Measurements from ENCODE around the gene VSX2. TPM values are rescaled to one million over a fixed set of nuclear protein-coding genes. Genes with fewer than 3 reads are reported as not detected.

The VSX2 gene
- total RNA-seq, 1 experiment from 2014 or later, result not detected

DNA sequence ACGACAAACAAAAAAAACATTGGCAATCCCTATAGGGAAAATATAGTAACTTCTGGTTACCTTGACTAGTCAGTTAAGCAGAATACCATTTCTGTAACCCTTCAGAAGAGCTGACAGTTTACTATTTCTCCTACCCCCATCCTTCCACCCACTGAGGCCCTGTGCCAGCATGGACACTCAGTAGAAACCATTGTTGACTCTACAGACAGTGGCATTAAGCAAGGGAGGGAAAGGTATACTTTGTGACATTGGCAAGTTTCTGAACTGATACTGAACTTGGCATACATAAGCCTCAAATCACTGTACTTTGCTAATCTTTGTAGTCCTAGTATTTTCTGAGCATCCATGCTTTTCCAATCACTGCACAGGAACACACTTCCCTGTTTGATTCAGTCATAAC, 33.4 kb upstream of the VSX2 start:
- intact Hi-C loops (cut with micrococcal nuclease; ENCODE audit: unreplicated experiment), result loop anchor here (10.0 kb wide), 1 partner anchor 91 kb away; no protein-coding TSS in a partner anchor

DNA sequence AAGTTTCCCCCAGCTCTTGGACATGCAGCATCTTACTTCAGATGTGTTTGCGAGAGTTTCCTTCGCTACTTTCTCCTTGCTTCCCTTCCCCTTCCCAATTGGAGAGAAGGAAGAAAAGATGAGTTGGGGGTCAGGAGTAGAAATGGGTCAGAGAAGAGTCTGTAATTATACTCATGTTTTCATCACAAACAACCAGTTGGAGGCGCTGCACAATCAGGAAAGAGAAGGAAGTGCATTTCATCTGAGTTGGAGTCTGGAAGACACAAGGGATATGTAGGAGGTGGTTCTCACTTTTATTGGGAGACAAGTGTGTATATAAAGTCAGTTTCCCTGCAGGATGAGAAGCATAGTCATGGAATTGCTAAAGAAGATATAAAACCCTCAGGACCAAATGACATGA, 31.3 kb upstream of the VSX2 start:
- Mint-ChIP-seq H3K9me3 (ENCODE audit: low read depth, unreplicated experiment) (no peaks in the 10 kb centered on the region), H3K27ac (ENCODE audit: unreplicated experiment) (no peak overlapping the region), H3K4me1 (ENCODE audit: low read depth, unreplicated experiment) (no peaks in the 10 kb centered on the region), H3K36me3 (ENCODE audit: insufficient read depth, unreplicated experiment) (no peaks in the 10 kb centered on the region), H3K4me3 (ENCODE audit: low read depth, unreplicated experiment) (no peak overlapping the region), H3K27me3 (ENCODE audit: unreplicated experiment) (peaks cover 33% of the 10 kb centered on the region)
- BruUV-seq (replicated peaks), result no TSS peak
- DNase-seq, result no peak
- intact Hi-C loops (cut with micrococcal nuclease; ENCODE audit: unreplicated experiment), result loop anchor here (10.0 kb wide), 1 partner anchor 93 kb away; no protein-coding TSS in a partner anchor
- CTCF ChIA-PET, result no interaction called here
- TF ChIP-seq, protein P1, sequence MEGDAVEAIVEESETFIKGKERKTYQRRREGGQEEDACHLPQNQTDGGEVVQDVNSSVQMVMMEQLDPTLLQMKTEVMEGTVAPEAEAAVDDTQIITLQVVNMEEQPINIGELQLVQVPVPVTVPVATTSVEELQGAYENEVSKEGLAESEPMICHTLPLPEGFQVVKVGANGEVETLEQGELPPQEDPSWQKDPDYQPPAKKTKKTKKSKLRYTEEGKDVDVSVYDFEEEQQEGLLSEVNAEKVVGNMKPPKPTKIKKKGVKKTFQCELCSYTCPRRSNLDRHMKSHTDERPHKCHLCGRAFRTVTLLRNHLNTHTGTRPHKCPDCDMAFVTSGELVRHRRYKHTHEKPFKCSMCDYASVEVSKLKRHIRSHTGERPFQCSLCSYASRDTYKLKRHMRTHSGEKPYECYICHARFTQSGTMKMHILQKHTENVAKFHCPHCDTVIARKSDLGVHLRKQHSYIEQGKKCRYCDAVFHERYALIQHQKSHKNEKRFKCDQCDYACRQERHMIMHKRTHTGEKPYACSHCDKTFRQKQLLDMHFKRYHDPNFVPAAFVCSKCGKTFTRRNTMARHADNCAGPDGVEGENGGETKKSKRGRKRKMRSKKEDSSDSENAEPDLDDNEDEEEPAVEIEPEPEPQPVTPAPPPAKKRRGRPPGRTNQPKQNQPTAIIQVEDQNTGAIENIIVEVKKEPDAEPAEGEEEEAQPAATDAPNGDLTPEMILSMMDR (IDR thresholded peaks at IDR 0.05; ENCODE audit: unreplicated experiment), result no peak

More for the DNA sequence above, 33.4 kb upstream of the VSX2 start:
- no peaks in the 10 kb centered on the region for H3K4me1 Mint-ChIP-seq (ENCODE audit: low read depth, unreplicated experiment)
- peaks cover 23% of the 10 kb centered on the region for H3K27me3 Mint-ChIP-seq (ENCODE audit: unreplicated experiment)
- TF ChIP-seq, protein P1 (IDR thresholded peaks at IDR 0.05; ENCODE audit: unreplicated experiment), result no peak
- no peak overlapping the region for H3K27ac Mint-ChIP-seq (ENCODE audit: unreplicated experiment)
- H3K9me3 Mint-ChIP-seq (ENCODE audit: low read depth, unreplicated experiment), result no peaks in the 10 kb centered on the region
- CTCF ChIA-PET, result no interaction called here
- no peak for DNase-seq
- no TSS peak for BruUV-seq (replicated peaks)
- no peaks in the 10 kb centered on the region for H3K36me3 Mint-ChIP-seq (ENCODE audit: insufficient read depth, unreplicated experiment)
- no peak overlapping the region for H3K4me3 Mint-ChIP-seq (ENCODE audit: low read depth, unreplicated experiment)

DNA sequence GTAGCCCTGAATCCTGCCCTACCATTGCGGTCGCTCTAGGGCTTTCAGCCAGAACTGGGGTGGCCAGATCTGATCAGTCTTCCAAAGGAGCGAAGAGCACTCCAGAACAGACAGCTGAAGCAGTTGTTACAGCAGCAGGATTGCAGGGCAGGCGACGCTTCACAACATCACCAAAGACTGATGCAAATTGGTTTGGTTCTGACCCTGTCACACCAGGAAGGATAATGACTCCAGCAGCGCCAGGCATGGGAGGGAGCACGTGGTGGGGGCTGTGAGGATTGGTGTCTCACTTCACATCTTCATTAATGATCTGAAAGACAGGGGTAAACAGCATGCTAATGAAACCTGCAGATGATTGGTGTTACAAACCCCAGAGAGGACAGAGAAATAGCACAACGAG, 30.6 kb upstream of the VSX2 start:
- DNase-seq, result no peak
- intact Hi-C loops (cut with micrococcal nuclease; ENCODE audit: unreplicated experiment), result loop anchor here (10.0 kb wide), 1 partner anchor 94 kb away; no protein-coding TSS in a partner anchor
- Mint-ChIP-seq H3K36me3 (ENCODE audit: insufficient read depth, unreplicated experiment) (no peaks in the 10 kb centered on the region), H3K4me1 (ENCODE audit: low read depth, unreplicated experiment) (no peaks in the 10 kb centered on the region), H3K27ac (ENCODE audit: unreplicated experiment) (no peak overlapping the region), H3K27me3 (ENCODE audit: unreplicated experiment) (peaks cover 40% of the 10 kb centered on the region), H3K9me3 (ENCODE audit: low read depth, unreplicated experiment) (no peaks in the 10 kb centered on the region), H3K4me3 (ENCODE audit: low read depth, unreplicated experiment) (no peak overlapping the region)
- TF ChIP-seq, protein P1 (IDR thresholded peaks at IDR 0.05; ENCODE audit: unreplicated experiment), result no peak
- CTCF ChIA-PET, result interaction anchor here (0.6 to 1.5 kb wide), 2 partner anchors 10 to 669 kb away, joined by 3 read pairs; no protein-coding TSS in a partner anchor
- no TSS peak for BruUV-seq (replicated peaks)

DNA sequence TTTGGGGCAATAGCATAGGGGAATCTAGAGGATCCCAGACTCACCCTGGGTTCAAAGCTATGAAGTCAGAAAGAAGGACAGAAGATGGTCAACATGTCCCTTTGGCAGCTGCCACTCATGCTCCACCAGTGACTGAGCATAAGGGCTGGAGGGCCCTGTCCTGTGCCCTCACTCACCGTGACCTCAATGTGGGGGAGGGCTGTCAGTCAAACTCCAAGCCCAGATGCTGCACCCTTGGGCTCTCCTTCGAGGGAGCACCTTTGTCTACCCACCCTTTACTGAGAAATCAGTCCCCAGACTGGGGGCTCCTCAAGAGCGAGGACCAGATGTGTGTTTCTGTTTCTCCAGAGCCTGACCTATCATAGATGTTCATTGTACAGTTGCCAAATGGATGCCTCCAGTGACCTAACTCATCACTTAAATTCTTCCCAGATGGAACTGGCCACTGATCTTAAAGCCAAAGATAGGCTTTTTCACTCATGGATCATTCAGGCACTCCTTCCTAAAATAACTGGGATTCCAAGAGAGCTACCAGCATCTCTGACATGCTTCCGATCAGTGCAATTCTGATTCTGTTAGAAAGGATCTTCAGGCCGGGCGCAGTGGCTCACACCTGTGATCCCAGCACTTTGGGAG, 27.2 kb upstream of the VSX2 start:
- intact Hi-C loops (cut with micrococcal nuclease; ENCODE audit: unreplicated experiment), result no loop called here
- TF ChIP-seq, protein P1 (IDR thresholded peaks at IDR 0.05; ENCODE audit: unreplicated experiment), result no peak
- no peaks in the 10 kb centered on the region for H3K9me3 Mint-ChIP-seq (ENCODE audit: low read depth, unreplicated experiment)
- H3K27me3 Mint-ChIP-seq (ENCODE audit: unreplicated experiment), result peaks cover 62% of the 10 kb centered on the region
- no TSS peak for BruUV-seq (replicated peaks)
- no peaks in the 10 kb centered on the region for H3K4me1 Mint-ChIP-seq (ENCODE audit: low read depth, unreplicated experiment)
- no peak overlapping the region for H3K4me3 Mint-ChIP-seq (ENCODE audit: low read depth, unreplicated experiment)
- DNase-seq, result no peak
- H3K36me3 Mint-ChIP-seq (ENCODE audit: insufficient read depth, unreplicated experiment), result no peaks in the 10 kb centered on the region
- no peak overlapping the region for H3K27ac Mint-ChIP-seq (ENCODE audit: unreplicated experiment)
- CTCF ChIA-PET, result no interaction called here

Data from Calu3 (cell line).